IPS-NIHi7 (cell line): Measurements from ENCODE around the gene ACOXL.
"Not testable (repeated sequence)": the region's sequence is repeated elsewhere in the genome, so short reads cannot be mapped to it uniquely, and the experiment has no call there.

ENCODE experiments used
- DNase-seq: peaks from one replicate; pipeline ENCODE4 v3.0.0; 2012; ENCODE audit warnings: mixed read lengths; ENCODE audit errors: extremely low spot score

The ACOXL gene

DNA sequence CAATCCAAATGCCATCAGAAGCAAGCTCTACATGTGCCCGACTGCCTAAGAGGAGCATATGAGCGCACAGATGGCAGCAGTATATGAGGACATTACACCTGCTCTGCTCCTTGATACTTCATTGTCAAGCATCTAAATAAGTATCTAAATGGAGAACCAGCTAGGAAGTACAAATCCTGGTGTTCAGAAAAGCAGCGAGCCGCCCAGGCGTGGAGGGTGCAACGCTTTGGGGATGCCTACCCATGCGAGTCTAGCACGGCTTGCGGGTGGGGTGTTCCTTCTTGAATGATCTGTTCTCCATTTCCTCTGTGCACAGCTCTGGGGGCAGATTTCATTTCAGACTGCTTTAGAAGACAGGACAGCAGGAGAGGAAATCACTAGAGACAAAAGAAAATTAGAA, 325.3 kb downstream of the ACOXL start:
- DNase-seq, result no peak

DNA sequence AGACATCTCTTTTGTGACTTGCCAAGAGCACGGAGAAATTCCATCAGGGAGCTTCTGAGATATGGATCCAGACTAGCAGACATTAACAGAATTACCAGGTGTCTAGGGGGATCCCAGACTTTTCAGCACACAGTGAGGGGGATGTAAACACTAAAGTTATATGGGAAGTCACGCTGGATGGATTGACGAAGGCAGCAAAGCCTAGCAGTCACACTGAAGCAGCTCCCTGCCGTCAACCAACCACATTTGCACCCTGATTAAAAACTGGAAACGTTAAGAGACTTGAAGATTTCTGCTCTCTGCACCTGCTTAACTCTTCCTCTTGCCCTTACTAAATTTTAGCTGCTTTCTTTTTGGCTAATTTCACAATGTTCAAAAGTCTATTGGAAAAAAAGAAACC, 325.9 kb downstream of the ACOXL start:
- no peak for DNase-seq

GRCh38 chr2:111061191-111061590, 328.8 kb downstream of the ACOXL start:
- no peak for DNase-seq

GRCh38 chr2:111062417-111062816, 330.0 kb downstream of the ACOXL start:
- DNase-seq, result no peak

DNA sequence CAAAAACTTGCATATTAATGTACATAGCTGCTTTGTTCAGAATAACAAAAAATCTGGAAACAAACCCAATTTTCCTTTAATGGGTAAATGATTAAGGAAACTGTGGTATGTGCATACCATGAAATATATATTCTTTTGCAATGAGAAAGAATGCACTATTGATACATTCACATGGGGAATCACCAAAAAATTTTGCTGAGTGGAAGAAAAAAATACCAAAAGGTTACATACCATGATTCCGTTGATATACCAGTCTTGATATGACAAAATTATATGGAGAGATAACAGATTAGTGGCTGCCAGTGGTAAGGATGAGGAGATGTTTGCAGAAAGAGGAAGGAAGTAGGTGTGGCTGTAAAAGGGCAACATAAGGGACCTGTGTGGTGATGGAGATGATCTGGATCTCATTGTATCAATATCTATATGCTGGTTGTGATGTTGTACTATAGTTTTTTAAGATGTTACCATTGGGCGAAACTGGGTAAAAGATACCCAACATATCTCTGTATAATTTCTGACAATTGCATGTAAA, 333.8 kb downstream of the ACOXL start:
- no peak for DNase-seq

- peak; percentile 52 for DNase-seq
These were observed 336.2 kb downstream of the ACOXL start for GRCh38 chr2:111068435-111069058.

DNA sequence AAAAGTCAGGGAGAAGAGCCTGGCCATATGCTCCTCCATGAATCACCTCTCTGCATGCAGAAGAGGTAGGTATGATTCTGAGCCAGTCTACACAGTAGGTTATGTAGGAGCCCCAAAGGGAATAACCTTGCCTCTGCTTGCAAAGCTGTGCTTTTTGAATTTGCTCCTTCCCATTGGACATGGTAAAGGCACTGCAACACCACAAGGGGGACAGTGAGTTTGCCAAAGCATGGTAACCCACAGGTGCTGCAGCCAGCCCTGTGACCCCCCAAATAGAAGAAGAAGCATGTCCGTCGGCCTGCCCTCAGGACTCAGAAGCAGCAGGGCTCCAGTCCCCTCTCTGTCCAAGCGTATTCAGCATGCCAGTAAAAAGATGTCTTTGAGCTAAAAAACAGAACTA, 337.3 kb downstream of the ACOXL start:
- DNase-seq, result peak; percentile 33

GRCh38 chr2:111071600-111072171, 339.3 kb downstream of the ACOXL start:
- DNase-seq, result no peak

- no peak for DNase-seq
These were observed 340.0 kb downstream of the ACOXL start for GRCh38 chr2:111072220-111072871.

DNA sequence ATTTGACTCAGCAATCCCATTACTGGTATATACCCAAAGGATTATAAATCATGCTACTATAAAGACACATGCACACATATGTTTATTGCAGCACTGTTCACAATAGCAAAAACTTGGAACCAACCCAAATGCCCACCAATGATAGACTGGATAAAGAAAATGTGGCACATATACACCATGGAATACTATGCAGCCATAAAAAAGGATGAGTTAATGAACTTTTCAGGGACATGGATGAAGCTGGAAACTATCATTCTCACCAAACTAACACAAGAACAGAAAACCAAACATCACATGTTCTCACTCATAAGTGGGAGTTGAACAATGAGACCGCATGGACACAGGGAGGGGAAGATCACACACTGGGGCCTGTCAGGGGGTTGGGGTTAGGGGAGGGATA, 350.3 kb downstream of the ACOXL start:
- not testable (repeated sequence) for DNase-seq

DNA sequence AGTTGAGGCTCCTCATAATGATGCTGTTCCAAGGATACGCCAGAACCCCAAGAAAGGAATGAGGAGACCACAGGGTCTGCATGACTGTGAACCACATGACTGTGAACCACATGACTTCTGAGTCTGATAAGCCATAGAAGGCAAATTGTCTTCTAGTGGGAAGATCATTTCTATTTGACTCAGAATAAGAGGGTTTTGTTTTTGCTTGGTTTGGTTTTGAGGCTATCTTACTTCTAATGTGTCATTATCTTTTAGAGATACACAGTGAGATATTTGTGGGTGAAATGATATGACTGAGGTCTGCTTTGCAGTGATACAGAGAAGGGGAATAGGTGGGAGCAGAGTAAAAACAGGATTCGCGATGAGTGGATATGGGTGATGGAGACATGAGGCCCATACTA, 359.4 kb downstream of the ACOXL start:
- DNase-seq, result no peak

DNA sequence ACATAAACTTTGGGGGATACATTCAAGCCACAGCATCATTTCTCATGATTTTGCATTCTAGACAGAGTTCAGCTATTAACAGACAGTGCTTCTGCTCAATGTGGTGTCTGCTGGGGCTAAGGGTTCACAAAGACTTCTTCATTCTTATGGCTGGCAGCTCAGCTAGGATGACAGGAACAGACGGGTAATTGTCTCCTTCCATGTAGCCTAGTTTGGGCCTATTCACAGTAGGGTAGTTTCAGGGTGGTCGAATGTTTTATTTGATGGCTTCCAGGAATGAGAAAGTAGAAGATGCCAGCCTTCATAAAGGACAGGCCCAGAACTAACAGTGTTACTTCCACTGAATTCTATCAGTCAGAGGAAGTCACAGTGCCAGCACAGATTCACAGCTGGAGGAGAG, 362.3 kb downstream of the ACOXL start:
- no peak for DNase-seq

- no peak for DNase-seq
These were observed 363.1 kb downstream of the ACOXL start for GRCh38 chr2:111095434-111095833.

DNA sequence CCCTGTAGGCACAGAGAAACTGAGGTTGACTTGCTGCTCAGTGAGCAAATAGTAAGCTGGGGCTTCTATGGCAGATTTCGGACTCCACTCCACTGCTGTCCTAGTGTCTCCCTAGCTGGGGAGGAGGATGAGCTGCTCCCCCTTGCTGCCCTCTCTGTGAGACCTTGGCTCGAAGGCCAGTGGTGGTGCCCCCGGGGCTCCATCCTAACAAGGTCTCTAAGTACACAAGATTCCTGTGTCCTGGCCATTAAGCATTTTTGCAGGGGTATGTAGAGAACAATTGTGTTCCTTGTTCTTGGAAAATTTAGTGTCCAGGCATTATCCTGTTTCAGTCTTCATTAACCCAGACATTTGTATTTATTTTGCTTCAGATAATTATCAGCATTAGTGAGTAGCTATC, 367.0 kb downstream of the ACOXL start:
- DNase-seq, result no peak

GRCh38 chr2:111100087-111100764, 367.9 kb downstream of the ACOXL start:
- no peak for DNase-seq

DNA sequence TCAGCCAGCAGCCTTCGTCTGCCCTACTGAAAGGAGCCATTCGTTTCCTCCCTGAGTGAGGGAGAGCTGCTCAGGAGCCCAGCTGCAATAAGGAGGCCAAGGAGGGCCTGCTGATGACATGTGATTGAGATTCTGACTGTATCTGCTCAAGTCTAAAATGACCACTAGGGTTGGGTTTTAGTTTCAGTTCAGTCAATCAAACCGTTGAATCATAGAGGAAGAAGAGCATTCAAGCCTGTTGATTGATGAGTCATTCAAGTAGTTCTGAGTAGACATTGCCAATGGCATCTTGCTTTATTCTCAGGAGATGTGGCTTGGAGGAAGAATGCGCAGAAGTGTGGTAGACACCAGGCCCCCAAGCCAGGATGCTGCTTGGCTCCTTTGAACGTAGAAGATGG, 368.4 kb downstream of the ACOXL start:
- DNase-seq, result no peak

GRCh38 chr2:111101592-111101991, 369.2 kb downstream of the ACOXL start:
- DNase-seq, result no peak

GRCh38 chr2:111102216-111102615, 369.8 kb downstream of the ACOXL start:
- no peak for DNase-seq

DNA sequence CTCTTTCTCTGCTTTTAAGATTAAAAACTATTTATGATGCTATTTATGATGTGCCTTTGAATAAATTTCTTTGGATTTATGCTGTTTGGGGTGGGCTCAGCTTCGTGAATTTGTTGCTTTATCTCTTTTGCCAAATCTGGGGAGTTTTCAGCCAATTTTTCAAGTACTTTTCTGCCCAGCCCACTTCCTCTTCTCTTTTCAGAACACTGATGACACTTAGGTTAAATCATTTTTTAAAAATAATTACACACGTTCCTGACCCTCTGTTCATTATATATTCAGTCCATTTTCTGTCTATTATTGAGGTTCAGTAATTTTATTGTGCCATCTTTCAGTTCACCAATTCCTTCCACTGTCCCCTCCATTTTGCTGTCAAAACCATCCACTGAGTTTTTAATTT, 373.6 kb downstream of the ACOXL start:
- no peak for DNase-seq

- DNase-seq, result no peak
These were observed 374.3 kb downstream of the ACOXL start for GRCh38 chr2:111106706-111107105.

GRCh38 chr2:111108745-111109271, 376.4 kb downstream of the ACOXL start:
- DNase-seq, result no peak

DNA sequence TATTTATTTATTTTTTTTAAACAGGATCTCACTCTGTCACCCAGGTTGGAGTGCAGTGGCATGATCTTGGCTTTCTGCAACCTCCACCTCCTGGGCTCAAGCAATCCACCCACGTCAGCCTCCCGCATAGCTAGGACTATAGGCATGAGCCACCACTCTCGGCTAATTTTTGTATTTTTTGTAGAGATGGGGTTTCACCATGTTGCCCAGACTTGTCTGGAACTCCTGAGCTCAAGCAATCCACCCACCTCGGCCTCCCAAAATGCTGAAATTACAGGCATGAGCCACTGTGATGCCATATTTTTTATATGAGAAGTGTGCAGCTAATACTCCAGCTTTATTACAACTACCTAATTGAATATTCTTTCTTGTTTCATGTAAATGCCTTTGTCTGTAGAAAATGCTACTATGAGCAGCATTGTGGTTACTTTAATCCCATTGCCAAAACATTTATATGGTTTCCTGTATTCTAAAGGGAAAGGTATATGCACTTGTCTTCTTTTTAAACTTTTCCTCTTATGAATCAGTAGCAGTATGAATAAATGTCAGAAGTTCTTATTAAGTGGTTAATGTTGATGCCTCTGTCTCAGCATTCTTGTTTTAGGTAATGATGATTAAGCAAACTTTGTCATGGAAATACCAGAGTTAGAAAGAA, 378.9 kb downstream of the ACOXL start:
- DNase-seq, result no peak
